ENCODE results near the gene IMPDH1. TPM values are rescaled to one million over a fixed set of nuclear protein-coding genes. Genes with fewer than 3 reads are reported as not detected.
A peak's percentile ranks its signal among the peaks of the same experiment; 100 is the strongest.

Gene IMPDH1
- total RNA-seq, 4 donors from 2014 or later: 29.1 to 72.1 (median 56.0) TPM

DNA sequence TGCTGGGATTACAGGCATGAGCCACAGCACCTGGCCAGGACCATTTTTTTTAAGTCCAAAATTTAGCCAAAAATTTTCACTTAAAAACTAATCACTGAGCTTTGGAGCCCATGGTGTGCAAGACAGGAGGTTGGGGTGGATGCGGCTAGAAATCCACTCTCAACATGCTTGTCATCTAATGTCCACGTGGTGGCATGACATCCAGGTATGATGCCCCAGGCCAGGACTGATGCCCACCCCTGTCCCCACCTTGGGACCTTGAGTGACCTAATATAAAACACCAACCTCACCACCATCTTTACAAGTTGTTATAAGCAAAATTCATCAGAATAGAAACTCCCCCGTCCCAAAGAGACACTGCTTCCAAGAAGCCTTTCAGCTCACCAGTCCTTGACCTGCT, 20.4 kb upstream of the IMPDH1 start:
- 85% methylated on average over 3 of the region's 3 CpGs for WGBS
- no peak for DNase-seq (ENCODE audit: extremely low spot score)
- peaks cover 0 to 25% (median 0%) of the 10 kb centered on the region in 4 donors for H3K27me3 ChIP-seq
- H3K36me3 ChIP-seq: no peaks in the 10 kb centered on the region
- no peak for TF ChIP-seq CTCF (IDR thresholded peaks at IDR 0.05)
- TF ChIP-seq POLR2AphosphoS5 (IDR thresholded peaks at IDR 0.05): no peak
- TF ChIP-seq POLR2A (IDR thresholded peaks at IDR 0.05; ENCODE audit: low read depth): no peak
- no peak for TF ChIP-seq EP300 (IDR thresholded peaks at IDR 0.05)
- no peaks in the 10 kb centered on the region for H3K9me3 ChIP-seq
- H3K4me3 ChIP-seq: no peak overlapping the region
- H3K4me1 ChIP-seq: peaks cover 0 to 6% (median 3%) of the 10 kb centered on the region in 4 donors
- intact Hi-C loops (cut with DNase I): no loop called here
- no peak overlapping the region for H3K27ac ChIP-seq (replicated peaks in 1 of 4)

DNA sequence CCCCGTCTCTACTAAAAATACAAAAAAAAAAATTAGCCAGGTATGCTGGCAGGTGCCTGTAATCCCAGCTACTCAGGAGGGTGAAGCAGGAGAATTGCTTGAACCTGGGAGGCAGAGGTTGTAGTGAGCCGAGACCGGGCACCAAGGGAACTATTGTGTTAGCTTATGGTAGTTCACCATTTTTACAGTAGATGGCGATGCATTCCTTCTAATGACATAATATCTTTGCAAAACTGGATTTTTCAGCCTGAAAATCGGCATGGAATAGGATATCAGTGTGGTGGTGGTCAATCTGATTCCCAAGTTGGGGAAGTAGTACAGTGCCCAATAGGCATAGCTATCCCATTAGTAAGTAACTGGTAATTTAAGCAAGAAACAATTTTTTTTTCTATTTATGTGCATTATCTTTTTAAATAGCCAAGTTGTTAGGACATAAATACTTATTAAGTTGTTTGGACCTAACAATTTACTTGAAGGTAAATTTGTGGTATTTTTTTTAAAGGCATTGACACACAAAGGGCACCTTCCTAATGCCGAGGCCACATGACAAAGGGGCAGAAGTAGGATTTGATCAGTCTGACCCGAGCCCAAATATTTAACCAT, 17.6 kb upstream of the IMPDH1 start:
- H3K27me3 ChIP-seq: peaks cover 0 to 17% (median 0%) of the 10 kb centered on the region in 4 donors
- intact Hi-C loops (cut with DNase I): loop anchor here (1.0 kb wide), 1 partner anchor 32 kb away; no protein-coding TSS in a partner anchor
- H3K4me3 ChIP-seq: no peak overlapping the region
- no peaks in the 10 kb centered on the region for H3K9me3 ChIP-seq
- 19% methylated on average over 7 of the region's 7 CpGs for WGBS
- H3K27ac ChIP-seq (replicated peaks in 1 of 4): no peak overlapping the region
- no peaks in the 10 kb centered on the region for H3K36me3 ChIP-seq
- H3K4me1 ChIP-seq: peaks cover 0 to 12% (median 5%) of the 10 kb centered on the region in 4 donors
- DNase-seq (ENCODE audit: extremely low spot score): no peak
- TF ChIP-seq CTCF (IDR thresholded peaks at IDR 0.05) (peak; percentile 81 to 89 (median 82)), EP300 (IDR thresholded peaks at IDR 0.05) (no peak)

DNA sequence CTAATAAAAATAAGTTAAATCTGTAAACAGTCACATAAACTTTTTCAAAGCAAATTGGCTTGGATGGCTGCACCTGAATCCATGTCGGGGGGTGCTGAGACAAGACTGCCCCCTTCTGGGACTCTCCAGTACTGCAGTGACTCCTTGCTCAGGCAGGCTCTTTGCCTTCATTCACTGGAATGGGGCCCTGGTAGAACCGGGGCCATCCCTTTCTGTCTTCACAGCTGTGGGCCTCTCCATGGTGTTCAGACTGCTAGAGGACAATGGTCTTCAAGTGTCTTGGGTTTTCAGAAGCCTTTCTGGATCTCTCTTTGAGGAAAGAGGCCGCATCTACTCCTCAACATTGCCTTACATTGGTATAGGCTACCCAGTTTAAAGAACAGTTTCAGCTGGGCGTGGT, 16.1 kb upstream of the IMPDH1 start:
- H3K4me3 ChIP-seq: no peak overlapping the region
- H3K36me3 ChIP-seq: no peaks in the 10 kb centered on the region
- H3K4me1 ChIP-seq: peaks cover 0 to 12% (median 5%) of the 10 kb centered on the region in 4 donors
- DNase-seq (ENCODE audit: extremely low spot score): no peak
- WGBS: 44% methylated on average over 4 of the region's 4 CpGs
- H3K9me3 ChIP-seq: no peaks in the 10 kb centered on the region
- intact Hi-C loops (cut with DNase I): loop anchor here (1.0 kb wide), 1 partner anchor 28 kb away; no protein-coding TSS in a partner anchor
- TF ChIP-seq POLR2AphosphoS5 (IDR thresholded peaks at IDR 0.05) (peak in 1 of 2 donors; percentile 16), CTCF (IDR thresholded peaks at IDR 0.05) (peak; percentile 91 to 98 (median 93)), POLR2A (IDR thresholded peaks at IDR 0.05; ENCODE audit: low read depth) (no peak)
- H3K27ac ChIP-seq (replicated peaks in 1 of 4): no peak overlapping the region
- H3K27me3 ChIP-seq: peaks cover 0 to 11% (median 0%) of the 10 kb centered on the region in 4 donors

DNA sequence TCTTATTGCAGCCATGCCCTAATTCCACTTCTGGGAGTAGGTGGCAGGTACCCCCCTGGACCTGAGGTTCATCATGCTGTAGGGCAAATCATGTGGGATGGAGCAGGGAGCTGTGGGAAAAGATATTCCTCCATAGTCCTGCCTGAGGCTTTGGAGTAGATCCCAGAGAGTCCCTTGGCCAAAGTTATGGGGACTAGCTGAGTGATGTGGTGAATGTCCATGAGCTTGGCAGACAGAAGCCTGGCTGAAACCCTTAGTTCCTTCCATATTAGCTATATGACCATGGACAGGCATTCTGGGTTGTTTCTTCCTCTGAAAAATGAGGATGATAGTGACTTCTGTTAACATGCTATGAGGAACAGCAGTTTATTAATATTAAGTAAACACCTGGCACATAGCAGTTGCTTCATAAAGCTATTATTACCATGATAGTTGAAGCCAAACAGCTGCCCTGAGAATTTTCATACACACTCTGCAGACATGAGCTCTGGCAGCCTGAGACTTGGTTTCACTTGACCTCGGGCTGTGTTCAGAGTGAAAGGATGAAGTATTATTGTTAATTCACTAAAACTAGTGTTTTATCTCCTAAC, 15.0 kb upstream of the IMPDH1 start:
- intact Hi-C loops (cut with DNase I): no loop called here
- no peak for TF ChIP-seq EP300 (IDR thresholded peaks at IDR 0.05)
- TF ChIP-seq CTCF (IDR thresholded peaks at IDR 0.05): no peak
- TF ChIP-seq POLR2AphosphoS5 (IDR thresholded peaks at IDR 0.05): no peak
- TF ChIP-seq POLR2A (IDR thresholded peaks at IDR 0.05; ENCODE audit: low read depth): no peak
- H3K9me3 ChIP-seq: no peaks in the 10 kb centered on the region
- H3K4me1 ChIP-seq: peaks cover 0 to 12% (median 5%) of the 10 kb centered on the region in 4 donors
- no peaks in the 10 kb centered on the region for H3K36me3 ChIP-seq
- no peak overlapping the region for H3K27ac ChIP-seq (replicated peaks in 1 of 4)
- 30% methylated on average over 1 of the region's 1 CpG for WGBS
- no peak overlapping the region for H3K4me3 ChIP-seq
- no peaks in the 10 kb centered on the region for H3K27me3 ChIP-seq
- DNase-seq (ENCODE audit: extremely low spot score): no peak

All from esophagus muscularis mucosa (tissue), 4 donors.